ENCODE data around the gene YWHAG. TPM values are rescaled to one million over a fixed set of nuclear protein-coding genes. Genes with fewer than 3 reads are reported as not detected.

Gene YWHAG
- total RNA-seq, 1 experiment from 2014 or later = 192 TPM

DNA sequence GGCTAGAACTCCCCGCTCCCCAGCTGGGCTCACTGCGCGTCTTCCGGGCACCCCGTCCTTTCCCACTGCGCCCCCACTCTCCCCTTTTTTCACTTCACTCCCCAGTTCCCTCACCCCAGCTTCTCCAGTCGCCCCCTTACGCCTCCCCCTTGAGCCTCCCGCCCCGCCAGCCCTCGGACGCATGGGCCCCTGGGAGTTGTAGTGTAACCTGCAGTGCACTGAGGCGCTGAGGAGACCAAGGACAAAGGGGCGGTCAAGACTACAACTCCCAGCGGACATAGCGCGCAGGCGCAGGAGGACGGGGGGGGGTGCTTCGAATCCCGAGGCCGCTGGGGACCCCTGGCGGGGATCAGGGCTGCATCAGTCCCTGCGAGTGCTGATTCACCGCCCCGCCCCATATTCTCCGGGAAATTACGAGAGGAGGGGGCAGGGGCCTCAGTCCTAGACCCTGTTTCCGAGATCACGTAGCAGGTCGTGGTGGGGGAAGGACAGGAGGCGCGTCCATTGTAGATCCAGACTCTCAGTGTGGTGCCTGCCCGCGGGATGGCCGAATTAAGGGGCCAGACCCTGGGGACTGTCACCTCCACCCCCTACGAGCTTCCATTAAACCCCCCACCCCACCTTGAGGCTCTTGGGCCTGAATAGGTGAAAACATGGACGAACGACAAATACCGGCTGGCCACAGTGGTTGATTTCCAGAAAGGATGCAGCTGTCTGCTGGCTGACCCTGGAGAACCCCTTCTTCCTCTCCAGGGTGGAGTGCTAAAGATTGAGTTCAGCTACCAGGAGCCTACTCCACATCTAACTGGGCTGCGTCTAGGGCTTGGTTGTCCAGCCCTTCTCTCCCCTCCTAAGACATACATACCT is 553 bp upstream of the YWHAG start:
- POLR2A ChIA-PET = interaction anchor here (0.5 to 2.3 kb wide), 12 partner anchors 9 to 196 kb away, joined by 3 to 17 read pairs (median 3); partner anchors contain the start of gene UPK3B

More for the DNA sequence above, 553 bp upstream of the YWHAG start:
- H3K36me3 Mint-ChIP-seq = peaks cover 36% of the 10 kb centered on the region
- H3K4me3 Mint-ChIP-seq = peak overlapping the region; percentile 73
- DNase-seq (ENCODE audit: low spot score) = peak; percentile 96
- H3K27me3 Mint-ChIP-seq (ENCODE audit: low read depth) = no peaks in the 10 kb centered on the region; the same call in 1 of the 2 replicates
- no peaks in the 10 kb centered on the region for H3K9me3 Mint-ChIP-seq
- CTCF ChIA-PET = interaction anchor here (0.7 to 1.6 kb wide), 9 partner anchors 10 to 77 kb away, joined by 3 to 6 read pairs (median 4); partner anchors contain the start of gene ZP3
- no peak for TF ChIP-seq KAT7 (CRISPR knock-in tag; IDR thresholded peaks at IDR 0.05; ENCODE audit: borderline replicate concordance)
- TF ChIP-seq SP1 (CRISPR knock-in tag; conservative IDR thresholded peaks at IDR 0.05) = peak; percentile 70; the same call in 1 of the 2 replicates
- TF ChIP-seq GTF2I (CRISPR knock-in tag; conservative IDR thresholded peaks at IDR 0.05) = no peak
- TF ChIP-seq ETV6 (CRISPR knock-in tag; IDR thresholded peaks at IDR 0.05) = peak; percentile 61; the same call in 1 of the 2 replicates
- no peak for TF ChIP-seq EMX1 (CRISPR knock-in tag; IDR thresholded peaks at IDR 0.05)
- TF ChIP-seq NFE2L1 (CRISPR knock-in tag; IDR thresholded peaks at IDR 0.05) = peak; percentile 82; the same call in 1 of the 2 replicates
- TF ChIP-seq ZNF232 (CRISPR knock-in tag; IDR thresholded peaks at IDR 0.05) = 0 out of 2 replicates have a peak, but pooled peaks have one; percentile 51
- TF ChIP-seq, protein P1, sequence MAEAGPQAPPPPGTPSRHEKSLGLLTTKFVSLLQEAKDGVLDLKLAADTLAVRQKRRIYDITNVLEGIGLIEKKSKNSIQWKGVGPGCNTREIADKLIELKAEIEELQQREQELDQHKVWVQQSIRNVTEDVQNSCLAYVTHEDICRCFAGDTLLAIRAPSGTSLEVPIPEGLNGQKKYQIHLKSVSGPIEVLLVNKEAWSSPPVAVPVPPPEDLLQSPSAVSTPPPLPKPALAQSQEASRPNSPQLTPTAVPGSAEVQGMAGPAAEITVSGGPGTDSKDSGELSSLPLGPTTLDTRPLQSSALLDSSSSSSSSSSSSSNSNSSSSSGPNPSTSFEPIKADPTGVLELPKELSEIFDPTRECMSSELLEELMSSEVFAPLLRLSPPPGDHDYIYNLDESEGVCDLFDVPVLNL (CRISPR knock-in tag; IDR thresholded peaks at IDR 0.05; ENCODE audit: borderline replicate concordance, low read depth) = no peak
- TF ChIP-seq, protein P2, sequence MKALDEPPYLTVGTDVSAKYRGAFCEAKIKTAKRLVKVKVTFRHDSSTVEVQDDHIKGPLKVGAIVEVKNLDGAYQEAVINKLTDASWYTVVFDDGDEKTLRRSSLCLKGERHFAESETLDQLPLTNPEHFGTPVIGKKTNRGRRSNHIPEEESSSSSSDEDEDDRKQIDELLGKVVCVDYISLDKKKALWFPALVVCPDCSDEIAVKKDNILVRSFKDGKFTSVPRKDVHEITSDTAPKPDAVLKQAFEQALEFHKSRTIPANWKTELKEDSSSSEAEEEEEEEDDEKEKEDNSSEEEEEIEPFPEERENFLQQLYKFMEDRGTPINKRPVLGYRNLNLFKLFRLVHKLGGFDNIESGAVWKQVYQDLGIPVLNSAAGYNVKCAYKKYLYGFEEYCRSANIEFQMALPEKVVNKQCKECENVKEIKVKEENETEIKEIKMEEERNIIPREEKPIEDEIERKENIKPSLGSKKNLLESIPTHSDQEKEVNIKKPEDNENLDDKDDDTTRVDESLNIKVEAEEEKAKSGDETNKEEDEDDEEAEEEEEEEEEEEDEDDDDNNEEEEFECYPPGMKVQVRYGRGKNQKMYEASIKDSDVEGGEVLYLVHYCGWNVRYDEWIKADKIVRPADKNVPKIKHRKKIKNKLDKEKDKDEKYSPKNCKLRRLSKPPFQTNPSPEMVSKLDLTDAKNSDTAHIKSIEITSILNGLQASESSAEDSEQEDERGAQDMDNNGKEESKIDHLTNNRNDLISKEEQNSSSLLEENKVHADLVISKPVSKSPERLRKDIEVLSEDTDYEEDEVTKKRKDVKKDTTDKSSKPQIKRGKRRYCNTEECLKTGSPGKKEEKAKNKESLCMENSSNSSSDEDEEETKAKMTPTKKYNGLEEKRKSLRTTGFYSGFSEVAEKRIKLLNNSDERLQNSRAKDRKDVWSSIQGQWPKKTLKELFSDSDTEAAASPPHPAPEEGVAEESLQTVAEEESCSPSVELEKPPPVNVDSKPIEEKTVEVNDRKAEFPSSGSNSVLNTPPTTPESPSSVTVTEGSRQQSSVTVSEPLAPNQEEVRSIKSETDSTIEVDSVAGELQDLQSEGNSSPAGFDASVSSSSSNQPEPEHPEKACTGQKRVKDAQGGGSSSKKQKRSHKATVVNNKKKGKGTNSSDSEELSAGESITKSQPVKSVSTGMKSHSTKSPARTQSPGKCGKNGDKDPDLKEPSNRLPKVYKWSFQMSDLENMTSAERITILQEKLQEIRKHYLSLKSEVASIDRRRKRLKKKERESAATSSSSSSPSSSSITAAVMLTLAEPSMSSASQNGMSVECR (CRISPR knock-in tag; IDR thresholded peaks at IDR 0.05; ENCODE audit: borderline replicate concordance) = no peak
- 0 out of 2 replicates have a peak, but pooled peaks have one; percentile 28 for TF ChIP-seq SMAD3 (CRISPR knock-in tag; IDR thresholded peaks at IDR 0.05; ENCODE audit: borderline replicate concordance)
- TF ChIP-seq TEAD1 (CRISPR knock-in tag; IDR thresholded peaks at IDR 0.05) = 0 out of 2 replicates have a peak, but pooled peaks have one; percentile 17
- TF ChIP-seq, protein P3, sequence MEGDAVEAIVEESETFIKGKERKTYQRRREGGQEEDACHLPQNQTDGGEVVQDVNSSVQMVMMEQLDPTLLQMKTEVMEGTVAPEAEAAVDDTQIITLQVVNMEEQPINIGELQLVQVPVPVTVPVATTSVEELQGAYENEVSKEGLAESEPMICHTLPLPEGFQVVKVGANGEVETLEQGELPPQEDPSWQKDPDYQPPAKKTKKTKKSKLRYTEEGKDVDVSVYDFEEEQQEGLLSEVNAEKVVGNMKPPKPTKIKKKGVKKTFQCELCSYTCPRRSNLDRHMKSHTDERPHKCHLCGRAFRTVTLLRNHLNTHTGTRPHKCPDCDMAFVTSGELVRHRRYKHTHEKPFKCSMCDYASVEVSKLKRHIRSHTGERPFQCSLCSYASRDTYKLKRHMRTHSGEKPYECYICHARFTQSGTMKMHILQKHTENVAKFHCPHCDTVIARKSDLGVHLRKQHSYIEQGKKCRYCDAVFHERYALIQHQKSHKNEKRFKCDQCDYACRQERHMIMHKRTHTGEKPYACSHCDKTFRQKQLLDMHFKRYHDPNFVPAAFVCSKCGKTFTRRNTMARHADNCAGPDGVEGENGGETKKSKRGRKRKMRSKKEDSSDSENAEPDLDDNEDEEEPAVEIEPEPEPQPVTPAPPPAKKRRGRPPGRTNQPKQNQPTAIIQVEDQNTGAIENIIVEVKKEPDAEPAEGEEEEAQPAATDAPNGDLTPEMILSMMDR (IDR thresholded peaks at IDR 0.05) = peak; percentile 33; the same call in 1 of the 2 replicates
- TF ChIP-seq GABPB1 (CRISPR knock-in tag; IDR thresholded peaks at IDR 0.05) = peak; percentile 61
- no peak for TF ChIP-seq MXD4 (CRISPR knock-in tag; IDR thresholded peaks at IDR 0.05; ENCODE audit: borderline replicate concordance)
- TF ChIP-seq, protein P4, sequence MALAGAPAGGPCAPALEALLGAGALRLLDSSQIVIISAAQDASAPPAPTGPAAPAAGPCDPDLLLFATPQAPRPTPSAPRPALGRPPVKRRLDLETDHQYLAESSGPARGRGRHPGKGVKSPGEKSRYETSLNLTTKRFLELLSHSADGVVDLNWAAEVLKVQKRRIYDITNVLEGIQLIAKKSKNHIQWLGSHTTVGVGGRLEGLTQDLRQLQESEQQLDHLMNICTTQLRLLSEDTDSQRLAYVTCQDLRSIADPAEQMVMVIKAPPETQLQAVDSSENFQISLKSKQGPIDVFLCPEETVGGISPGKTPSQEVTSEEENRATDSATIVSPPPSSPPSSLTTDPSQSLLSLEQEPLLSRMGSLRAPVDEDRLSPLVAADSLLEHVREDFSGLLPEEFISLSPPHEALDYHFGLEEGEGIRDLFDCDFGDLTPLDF (CRISPR knock-in tag; IDR thresholded peaks at IDR 0.05) = no peak
- TF ChIP-seq TEAD4 (CRISPR knock-in tag; IDR thresholded peaks at IDR 0.05) = no peak
- peak overlapping the region; percentile 95 for H3K27ac Mint-ChIP-seq
- peak; percentile 95 for ATAC-seq
- H3K4me1 Mint-ChIP-seq = peaks cover 43% of the 10 kb centered on the region
